AG08395 (cell line): Measurements from ENCODE around the gene SPNS1.
"Not testable (repeated sequence)": the region's sequence is repeated elsewhere in the genome, so short reads cannot be mapped to it uniquely, and the experiment has no call there.

Experiments used
- DNase-seq: peaks from one replicate; pipeline ENCODE4 v3.0.0; 2012; ENCODE audit warnings: mixed read lengths, low spot score

Gene SPNS1, protein sequence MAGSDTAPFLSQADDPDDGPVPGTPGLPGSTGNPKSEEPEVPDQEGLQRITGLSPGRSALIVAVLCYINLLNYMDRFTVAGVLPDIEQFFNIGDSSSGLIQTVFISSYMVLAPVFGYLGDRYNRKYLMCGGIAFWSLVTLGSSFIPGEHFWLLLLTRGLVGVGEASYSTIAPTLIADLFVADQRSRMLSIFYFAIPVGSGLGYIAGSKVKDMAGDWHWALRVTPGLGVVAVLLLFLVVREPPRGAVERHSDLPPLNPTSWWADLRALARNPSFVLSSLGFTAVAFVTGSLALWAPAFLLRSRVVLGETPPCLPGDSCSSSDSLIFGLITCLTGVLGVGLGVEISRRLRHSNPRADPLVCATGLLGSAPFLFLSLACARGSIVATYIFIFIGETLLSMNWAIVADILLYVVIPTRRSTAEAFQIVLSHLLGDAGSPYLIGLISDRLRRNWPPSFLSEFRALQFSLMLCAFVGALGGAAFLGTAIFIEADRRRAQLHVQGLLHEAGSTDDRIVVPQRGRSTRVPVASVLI

GRCh38 chr16:28974437-28975157 lies at the start of gene SPNS1:
TSS of gene SPNS1 (plus strand) at chr16:28974778. CDS start at chr16:28975152, 374 bp downstream.
- DNase-seq: peak; percentile 99

GRCh38 chr16:28925386-28926228 lies 49.0 kb upstream of the SPNS1 start:
- DNase-seq: peak; percentile 74

DNA sequence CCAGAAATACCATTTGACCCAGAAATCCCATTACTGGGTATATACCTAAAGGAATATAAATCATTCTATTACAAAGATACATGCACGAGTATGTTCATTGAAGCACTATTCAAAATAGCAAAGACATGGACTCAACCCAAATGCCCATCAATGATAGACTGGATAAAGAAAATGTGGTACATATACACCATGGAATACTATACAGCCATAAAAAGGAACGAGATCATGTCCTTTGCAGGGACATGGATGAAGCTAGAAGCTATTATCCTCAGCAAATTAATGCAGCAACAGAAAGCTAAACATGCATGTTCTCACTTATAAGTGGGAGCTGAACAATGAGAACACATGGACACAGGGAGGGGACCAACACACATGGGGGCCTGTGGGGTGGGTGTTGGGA lies 48.3 kb upstream of the SPNS1 start:
- DNase-seq: not testable (repeated sequence)

- DNase-seq: no peak
These were observed 46.8 kb upstream of the SPNS1 start for GRCh38 chr16:28927815-28928214.

- DNase-seq: no peak
These were observed 44.4 kb upstream of the SPNS1 start for GRCh38 chr16:28930203-28930602.

- no peak for DNase-seq
These were observed 43.9 kb upstream of the SPNS1 start for GRCh38 chr16:28930652-28931051.

DNA sequence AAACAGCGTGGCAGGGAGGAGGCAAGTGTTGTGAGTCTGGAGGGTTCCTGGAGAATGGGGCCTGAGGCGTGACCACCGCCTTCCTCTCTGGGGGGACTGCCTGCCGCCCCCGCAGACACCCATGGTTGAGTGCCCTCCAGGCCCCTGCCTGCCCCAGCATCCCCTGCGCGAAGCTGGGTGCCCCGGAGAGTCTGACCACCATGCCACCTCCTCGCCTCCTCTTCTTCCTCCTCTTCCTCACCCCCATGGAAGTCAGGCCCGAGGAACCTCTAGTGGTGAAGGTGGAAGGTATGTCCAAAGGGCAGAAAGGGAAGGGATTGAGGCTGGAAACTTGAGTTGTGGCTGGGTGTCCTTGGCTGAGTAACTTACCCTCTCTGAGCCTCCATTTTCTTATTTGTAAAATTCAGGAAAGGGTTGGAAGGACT lies 42.8 kb upstream of the SPNS1 start, which contains the start of gene CD19:
Gene CD19 (plus strand): TSS at position 171 of the 425 bp plus-strand sequence. CDS start 30 bp downstream, at position 201.
- DNase-seq: no peak

- no peak for DNase-seq
These were observed 42.0 kb upstream of the SPNS1 start for GRCh38 chr16:28932339-28933141.

DNA sequence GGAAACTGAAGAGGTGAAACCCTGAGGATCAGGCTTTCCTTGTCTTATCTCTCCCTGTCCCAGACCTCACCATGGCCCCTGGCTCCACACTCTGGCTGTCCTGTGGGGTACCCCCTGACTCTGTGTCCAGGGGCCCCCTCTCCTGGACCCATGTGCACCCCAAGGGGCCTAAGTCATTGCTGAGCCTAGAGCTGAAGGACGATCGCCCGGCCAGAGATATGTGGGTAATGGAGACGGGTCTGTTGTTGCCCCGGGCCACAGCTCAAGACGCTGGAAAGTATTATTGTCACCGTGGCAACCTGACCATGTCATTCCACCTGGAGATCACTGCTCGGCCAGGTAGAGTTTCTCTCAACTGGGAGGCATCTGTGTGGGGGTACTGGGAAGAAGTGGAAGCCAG lies 41.4 kb upstream of the SPNS1 start:
- DNase-seq: no peak

GRCh38 chr16:28935346-28935745 lies 39.2 kb upstream of the SPNS1 start:
- DNase-seq: peak; percentile 22

DNA sequence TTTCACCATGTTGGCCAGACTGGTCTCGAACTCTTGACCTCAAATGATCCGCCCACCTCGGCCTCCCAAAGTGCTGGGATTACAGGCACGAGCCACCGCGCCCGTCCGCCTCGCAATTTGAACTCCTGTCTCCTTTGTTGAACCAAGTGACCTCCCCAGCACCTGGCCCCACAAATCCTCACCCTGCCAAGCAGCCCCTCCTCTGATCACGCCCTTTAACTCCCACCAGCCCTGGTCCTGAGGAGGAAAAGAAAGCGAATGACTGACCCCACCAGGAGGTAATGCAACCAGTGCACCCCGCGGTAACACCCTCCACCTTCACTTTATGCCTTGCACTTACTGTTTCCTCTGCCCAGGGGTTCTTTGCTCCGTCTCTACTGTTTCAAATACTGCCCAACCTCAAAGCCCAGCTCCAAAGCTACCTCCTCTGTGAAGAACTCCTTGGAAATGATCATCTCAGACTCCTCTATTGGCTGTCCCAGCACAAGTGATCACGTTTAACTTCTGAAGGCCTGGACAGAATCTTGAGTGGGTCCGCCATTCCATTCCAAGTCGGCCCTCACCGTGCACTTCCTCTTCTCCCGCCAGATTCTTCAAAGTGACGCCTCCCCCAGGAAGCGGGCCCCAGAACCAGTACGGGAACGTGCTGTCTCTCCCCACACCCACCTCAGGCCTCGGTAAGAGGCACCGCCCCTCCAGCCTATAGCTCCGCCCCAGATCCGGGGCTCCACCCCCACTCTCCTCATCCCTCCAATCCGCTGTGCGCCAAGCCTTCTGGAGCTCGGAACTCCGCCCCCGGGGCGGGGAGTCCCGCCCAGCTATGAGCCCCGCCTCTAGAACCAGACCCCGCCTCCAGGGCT lies 38.4 kb upstream of the SPNS1 start:
- DNase-seq: peak; percentile 76

- no peak for DNase-seq
These were observed 37.8 kb upstream of the SPNS1 start for GRCh38 chr16:28936784-28937155.

DNA sequence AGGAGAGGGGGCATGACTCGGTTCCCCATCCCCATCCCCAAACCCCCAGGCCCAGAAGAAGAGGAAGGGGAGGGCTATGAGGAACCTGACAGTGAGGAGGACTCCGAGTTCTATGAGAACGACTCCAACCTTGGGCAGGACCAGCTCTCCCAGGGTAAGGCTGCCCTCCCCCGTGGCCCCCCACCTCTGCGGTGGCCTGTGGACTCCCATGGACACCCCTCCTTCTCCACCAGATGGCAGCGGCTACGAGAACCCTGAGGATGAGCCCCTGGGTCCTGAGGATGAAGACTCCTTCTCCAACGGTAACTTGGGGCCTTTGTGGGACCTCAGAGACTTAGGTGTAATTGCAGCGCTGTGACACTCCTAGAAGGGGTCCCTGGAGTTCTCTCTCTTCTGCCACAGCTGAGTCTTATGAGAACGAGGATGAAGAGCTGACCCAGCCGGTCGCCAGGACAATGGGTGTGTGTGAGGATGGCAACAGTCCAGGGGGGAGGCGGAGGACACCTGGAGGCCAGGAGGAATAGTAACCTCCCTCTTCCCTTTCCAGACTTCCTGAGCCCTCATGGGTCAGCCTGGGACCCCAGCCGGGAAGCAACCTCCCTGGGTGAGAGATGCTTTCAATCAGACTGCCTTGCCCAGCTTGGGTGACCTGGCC lies 37.2 kb upstream of the SPNS1 start:
- no peak for DNase-seq

DNA sequence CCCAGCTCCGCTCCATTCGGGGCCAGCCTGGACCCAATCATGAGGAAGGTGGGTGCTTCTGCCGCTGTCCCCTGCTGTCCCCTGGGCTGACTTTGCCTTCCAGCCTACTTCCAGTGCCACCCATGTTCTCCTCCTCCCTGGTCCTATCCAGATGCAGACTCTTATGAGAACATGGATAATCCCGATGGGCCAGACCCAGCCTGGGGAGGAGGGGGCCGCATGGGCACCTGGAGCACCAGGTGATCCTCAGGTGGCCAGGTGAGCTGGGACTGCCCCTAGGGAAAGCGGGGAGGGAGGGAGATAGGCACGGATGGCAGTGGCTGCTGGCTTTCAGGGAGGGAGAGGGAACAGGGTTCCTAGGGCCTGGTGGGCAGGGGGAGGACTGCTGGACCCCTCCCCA lies 35.9 kb upstream of the SPNS1 start:
- DNase-seq: no peak

DNA sequence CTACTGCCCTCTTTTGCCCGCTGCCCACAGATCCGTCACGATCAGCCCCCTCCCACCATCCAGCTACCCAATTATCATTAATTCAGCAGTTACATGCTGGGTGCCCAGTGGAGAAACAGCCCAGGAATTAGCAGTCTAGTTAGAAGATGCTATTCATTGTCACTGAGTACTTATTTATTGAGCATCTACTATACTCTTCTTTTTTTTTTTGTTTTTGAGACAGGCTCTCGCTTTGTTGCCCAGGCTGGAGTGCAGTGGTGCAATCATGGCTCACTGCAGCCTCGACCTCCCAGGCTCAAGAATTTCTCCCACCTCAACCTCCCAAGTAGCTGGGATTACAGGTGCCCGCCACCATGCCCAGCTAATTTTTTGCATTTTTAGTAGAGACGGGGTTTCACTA lies 34.8 kb upstream of the SPNS1 start:
- DNase-seq: not testable (repeated sequence)

GRCh38 chr16:28943281-28943680 lies 31.3 kb upstream of the SPNS1 start:
- no peak for DNase-seq

DNA sequence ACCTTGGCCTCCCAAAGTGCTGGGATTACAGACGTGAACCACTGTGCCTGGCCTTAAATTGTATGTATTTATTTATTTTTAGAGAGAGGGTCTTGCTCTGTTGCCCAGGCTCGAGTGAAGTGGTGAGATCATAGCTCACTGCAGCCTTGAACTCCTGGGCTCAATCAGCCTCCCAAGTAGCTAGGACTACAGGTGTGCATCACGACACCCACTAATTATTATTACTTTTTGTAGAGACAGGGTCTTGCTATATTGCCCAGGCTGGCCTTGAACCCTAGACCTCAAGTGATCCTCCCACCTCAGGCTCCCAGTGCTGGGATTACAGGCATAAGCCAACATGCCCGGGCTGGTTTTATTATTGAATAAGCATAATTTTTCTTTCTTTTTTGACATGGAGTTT lies 27.9 kb upstream of the SPNS1 start:
- no peak for DNase-seq

GRCh38 chr16:28950648-28951409 lies 23.7 kb upstream of the SPNS1 start, which contains the start of gene NFATC2IP:
TSS of gene NFATC2IP (plus strand) at chr16:28950937. CDS start at chr16:28951012, 75 bp downstream.
- peak; percentile 100 for DNase-seq
